ENCODE data around the gene PCDHGA3.
"Not testable (repeated sequence)": the region's sequence is repeated elsewhere in the genome, so short reads cannot be mapped to it uniquely, and the experiment has no call there.

The PCDHGA3 gene

DNA sequence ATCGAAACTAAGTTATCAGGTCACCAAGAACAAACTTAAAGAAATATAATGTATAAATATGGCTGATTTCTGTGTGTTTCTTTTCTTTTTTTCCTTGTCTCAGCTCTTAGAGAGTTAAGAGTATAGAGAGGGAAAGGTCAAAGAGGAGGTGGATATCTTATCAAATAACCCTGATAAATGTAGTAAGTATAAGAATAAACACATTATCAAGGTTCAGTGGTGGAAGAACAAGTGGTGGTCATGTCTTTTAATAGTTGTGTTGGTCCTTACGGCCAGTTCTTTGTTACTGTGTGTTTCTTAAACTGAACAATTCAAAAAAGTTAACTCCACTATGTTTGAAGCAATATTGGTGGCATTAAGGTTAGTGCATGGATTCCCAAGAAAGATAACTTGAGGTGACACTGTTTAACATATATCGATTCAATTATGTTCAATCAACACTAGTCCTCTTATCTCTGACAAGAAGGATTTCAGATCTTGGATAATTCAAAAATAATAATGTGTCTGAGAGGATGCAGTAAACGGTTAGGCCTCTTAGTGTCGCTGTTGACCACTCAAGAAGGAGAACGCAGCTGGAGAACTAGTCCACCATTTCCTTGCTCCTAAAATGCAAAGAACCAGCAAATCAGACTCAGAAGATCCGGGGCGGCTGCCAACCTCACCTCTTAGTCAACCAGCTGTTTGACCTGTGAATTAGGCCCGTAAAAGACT lies at the start of gene PCDHGA3:
TSS of gene PCDHGA3 (plus strand) at position 588 of the 711 bp plus-strand sequence. CDS start 205 bp downstream, outside the sequence.
- DNase-seq, result no peak

DNA sequence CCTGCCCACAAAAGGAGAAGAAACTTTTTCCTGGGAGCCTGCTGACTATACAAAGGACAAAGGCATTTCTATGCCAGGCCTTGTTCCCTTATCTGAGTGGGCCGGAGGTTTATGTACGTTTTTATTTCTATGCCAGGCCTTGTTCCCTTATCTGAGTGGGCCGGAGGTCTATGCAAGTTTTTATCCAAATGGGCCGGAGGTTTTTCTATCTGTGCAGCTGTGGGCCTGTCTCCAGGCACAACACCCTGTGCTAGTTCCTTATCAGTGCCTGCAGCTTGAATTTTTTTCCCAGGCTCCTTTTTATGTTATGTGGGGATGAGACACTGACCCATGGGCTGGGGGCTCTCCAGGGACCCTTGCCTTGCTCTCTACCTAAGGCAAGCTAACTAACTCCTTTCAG lies 45.3 kb upstream of the PCDHGA3 start:
- no peak for DNase-seq

DNA sequence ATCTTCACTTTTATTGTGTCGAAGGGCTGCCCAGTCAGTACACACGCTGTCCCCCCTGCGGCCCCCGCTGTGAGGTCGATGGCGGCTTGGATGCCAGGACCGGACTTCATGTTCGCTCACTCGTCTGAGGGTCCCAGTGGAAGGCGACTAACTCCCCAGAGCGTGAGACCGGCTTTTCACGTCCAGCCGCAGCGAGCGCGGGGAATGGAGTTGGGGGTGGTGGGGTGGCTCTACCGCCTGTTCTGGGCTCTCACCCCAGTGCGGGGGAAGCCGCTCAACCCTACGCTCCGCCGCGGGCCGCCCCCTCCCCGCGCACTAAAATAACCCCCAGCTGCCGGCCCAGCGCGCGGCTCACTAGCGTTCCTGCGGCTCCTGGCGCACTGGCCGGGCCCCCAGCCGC lies 39.9 kb upstream of the PCDHGA3 start, which contains the start of gene SLC25A2:
TSS of gene SLC25A2 (minus strand) at position 294 of the 400 bp plus-strand sequence. CDS start at position 110, 184 bp downstream.
- no peak for DNase-seq

DNA sequence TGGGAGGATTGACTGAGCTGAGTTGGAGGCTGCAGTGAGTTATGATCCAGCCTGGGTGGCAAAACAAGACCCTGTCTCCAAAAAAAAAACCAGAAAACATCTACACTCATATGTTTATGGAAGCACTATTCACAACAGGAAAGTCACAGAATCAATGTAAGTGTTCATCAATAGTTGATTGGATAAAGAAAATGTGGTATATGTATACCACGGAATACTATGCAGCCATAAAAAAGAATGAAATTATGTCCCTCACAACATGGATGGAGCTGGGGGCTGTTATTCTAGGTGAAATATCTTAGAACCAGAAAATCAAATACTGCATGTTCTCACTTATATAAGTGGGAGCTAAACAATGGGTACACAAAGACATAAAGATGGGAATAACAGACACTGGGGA lies 37.0 kb upstream of the PCDHGA3 start:
- no peak for DNase-seq

DNA sequence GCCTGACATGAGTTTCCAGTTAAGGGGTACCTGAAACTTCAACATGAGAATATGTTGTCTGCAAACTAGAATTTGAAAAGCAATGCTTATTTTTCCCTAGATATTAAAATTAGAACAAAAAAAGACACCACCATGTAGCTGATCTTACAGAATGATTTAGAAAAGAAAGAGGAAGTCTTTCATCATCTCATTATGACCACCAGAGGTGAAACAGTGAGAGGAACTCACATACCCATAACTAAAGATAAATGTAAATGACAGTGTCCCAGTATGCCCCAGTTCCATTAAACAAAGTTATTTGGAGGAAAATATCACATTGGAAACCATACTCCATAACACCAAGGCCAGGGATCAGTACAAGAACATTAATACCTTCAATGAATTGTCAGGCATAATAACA lies 29.9 kb upstream of the PCDHGA3 start:
- DNase-seq, result no peak

DNA sequence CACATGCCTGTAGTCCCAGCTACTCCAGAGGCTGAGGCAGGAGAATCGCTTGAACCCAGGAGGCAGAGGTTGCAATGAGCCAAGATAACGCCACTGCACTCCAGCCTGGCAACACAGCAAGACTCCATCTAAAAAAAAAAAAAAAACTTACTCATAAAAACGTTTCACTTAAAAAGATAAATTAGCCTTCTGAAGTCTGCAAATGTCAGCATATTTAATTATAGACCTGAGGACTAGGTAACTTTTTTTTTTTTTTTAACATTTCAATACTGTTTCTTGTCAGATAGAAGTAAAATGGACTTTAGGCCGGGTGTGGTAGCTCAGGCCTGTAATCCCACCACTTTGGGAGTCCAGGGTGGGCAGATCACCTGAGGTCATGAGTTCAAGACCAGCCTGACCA lies 26.7 kb upstream of the PCDHGA3 start:
- not testable (repeated sequence) for DNase-seq

DNA sequence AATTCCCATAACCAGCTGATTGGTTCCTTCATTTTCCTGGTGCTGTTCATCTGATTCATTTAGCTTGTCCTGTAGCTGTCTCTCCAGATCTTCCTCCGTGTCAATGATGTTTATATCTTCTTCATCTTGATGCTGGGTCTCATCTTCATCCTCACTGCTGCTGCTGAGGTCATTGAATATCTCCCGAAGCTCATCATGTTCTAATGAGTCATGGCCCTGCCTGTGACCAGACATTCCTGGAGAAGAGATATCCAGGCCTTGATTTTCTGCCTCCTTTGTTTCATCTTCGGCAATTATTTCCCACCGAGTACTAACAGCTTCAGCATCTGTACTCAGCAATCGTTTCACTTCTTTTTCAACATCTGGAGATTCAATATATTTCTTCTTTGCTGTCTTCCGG lies 24.4 kb upstream of the PCDHGA3 start:
- no peak for DNase-seq

DNA sequence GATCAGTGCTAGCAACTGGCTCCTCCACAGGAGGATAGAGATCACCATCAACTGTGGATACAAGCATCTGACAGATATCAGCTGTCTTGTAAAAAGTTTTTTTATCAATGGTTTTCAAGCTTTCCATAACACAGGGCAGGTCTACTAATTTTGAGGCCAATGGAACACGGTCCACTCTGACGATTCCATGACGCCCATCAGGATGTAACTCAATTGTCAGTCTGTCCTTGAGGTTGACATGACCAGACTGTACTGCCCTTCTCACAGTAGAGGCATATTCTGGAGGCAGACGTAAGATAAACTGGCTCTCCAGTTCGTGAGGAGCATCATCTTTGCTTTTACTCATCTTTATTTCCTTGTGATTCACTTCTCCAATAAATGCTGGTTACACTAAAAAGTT lies 23.9 kb upstream of the PCDHGA3 start:
- no peak for DNase-seq

DNA sequence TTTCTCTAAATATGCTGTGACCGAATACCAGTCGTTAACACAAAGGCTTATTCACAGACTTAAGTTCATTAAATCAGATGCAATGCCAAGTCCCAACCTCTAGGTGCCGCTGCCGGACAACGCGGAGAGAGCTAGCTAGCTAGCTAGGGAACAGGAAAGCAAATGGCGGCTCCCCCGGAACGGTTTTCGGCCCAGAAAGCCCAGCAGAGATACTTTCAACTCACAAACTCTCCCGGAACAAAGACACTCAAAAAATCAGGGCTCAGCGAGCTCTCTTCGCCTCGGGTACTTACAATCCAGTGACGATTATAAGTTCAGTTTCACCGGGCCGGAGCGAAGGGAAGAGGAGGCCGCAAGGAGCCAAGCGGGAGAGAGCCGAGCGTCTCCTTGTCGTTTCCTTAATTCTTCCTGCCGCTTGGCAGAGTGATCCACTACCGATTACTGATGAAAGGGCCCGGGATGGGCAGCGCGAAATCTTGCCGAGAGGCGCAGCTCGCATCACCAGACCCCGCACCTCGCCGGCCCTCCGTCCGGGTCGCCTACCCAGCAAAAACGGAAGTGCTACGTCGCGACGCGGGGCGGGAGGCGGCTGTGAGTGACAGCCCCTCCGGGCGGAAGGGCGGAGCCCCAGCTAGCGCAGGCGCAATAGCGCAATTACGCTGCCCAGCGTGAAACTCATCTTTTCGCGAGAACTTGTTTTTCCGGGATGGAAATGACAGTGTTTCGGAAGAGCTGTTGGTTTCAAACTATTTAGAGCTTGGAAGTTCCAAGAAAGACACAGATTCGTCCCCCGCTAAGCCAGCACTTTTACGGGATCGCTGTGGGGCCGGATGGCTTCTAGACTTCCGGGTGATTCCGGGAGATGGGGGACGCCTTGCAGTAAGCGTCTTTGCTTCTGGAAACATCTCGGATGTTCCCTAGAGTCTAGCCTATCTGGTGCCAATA lies 23.1 kb upstream of the PCDHGA3 start, which contains the start of gene TAF7:
TSS of gene TAF7 (minus strand) at position 560 of the 945 bp plus-strand sequence. CDS start 740 bp downstream, outside the sequence.
- peak; percentile 88 for DNase-seq

DNA sequence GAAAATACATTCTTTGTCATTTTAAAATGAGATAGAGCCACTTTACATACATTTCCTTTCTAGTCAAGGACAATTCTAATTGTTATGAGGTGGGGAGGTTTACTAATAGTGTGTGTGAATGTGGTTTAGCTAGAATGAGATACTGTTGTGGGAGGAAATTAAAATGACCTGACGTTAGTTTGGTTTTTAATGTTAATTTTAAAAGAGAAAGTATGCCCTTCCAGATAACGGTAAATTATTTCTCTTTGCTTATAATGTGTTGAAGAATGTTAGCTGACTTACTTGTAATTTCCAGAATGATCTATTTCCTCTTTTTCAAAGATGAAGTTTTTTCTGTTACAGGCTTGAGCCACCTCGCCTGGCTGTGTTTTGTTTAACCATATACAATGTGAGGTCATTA lies 21.4 kb upstream of the PCDHGA3 start:
- DNase-seq, result no peak

DNA sequence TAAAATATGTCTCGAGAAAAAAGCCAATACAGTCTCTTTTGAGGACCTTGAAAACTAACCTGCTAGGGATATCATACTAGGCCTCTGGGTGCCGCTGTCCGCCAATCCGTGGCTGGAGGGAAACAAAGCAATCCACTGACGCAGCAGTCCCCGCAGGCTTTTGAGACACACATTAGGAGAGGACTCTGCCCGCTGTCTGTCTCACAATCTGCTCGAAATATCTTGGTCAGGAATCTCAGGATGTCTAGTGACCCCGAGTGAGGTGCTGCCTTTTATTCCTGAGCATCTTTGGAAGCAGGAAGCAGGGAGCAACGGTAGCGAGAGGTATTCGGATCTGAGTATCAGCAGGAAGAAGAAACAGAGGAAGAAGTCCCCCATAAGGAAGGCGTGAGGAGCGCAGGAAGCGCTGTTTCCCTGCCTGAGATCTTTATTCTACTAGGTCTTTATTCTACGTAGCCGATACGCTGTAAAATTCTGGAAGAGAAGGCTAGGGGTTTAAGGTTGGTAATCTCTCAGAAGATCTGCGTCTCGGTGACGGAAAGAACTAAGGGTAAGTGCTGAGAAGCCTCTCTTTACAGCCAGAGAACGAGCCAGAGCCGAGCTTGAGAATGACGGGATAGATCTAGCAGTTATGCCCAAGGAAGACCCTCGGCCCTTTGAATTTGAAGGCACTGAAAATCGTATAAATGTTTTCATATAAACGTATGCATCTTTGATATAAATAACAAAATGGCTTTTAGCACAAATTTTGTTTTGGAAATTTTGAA lies 17.4 kb upstream of the PCDHGA3 start:
- peak; percentile 78 for DNase-seq

DNA sequence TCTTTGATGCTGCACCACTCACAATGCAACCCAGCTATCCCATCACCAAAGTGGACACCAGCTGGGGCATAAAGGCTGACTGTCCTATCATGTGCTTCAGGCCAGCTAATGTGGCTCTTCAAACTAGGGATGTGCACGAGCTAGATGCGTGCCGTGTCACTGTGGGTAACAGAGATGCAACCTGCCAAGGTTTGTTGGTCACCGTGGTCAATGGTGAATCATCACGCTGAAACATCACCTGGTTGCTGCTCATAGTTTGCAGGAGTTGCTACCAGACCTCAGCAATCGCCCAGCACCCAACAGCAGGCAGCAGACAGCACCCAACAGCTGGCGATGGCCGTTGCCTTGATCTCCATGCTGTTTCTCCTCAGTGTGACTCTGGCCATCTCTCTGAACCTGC lies 15.4 kb upstream of the PCDHGA3 start:
- DNase-seq, result no peak

DNA sequence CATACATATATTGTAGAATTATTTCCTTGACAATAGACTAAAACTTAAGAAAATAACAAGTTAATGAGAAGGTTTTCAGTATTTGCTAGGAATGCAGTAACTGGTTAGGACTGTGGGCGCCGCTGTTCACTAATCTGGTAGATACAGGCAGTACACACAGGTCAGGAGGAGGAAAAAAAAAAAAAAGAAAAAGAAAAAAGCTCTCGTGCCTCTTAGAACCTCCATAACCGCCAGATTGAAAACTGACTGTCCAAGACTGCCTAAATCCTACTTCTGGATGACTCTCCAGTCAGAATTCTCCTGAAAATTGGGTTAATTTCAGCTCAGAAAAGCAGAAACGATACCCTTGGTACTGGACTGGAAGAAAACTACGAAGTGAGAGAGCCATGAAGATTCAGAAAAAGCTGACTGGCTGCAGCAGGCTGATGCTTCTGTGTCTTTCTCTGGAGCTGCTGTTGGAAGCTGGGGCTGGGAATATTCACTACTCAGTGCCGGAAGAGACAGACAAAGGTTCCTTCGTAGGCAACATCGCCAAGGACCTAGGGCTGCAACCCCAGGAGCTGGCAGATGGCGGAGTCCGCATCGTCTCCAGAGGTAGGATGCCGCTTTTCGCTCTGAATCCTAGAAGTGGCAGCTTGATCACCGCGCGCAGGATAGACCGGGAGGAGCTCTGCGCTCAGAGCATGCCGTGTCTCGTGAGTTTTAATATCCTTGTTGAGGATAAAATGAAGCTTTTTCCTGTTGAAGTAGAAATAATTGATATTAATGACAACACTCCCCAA lies 13.1 kb upstream of the PCDHGA3 start, which contains the start of gene PCDHGA1:
TSS of gene PCDHGA1 (plus strand) at position 216 of the 782 bp plus-strand sequence.
- DNase-seq, result peak; percentile 51

DNA sequence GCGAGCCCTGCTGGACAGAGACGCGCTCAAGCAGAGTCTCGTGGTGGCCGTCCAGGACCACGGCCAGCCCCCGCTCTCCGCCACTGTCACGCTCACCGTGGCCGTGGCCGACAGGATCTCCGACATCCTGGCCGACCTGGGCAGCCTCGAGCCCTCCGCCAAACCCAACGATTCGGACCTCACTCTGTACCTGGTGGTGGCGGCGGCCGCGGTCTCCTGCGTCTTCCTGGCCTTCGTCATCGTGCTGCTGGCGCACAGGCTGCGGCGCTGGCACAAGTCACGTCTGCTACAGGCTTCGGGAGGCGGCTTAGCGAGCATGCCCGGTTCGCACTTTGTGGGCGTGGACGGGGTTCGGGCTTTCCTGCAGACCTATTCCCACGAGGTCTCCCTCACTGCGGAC lies 11.1 kb upstream of the PCDHGA3 start:
- not testable (repeated sequence) for DNase-seq

DNA sequence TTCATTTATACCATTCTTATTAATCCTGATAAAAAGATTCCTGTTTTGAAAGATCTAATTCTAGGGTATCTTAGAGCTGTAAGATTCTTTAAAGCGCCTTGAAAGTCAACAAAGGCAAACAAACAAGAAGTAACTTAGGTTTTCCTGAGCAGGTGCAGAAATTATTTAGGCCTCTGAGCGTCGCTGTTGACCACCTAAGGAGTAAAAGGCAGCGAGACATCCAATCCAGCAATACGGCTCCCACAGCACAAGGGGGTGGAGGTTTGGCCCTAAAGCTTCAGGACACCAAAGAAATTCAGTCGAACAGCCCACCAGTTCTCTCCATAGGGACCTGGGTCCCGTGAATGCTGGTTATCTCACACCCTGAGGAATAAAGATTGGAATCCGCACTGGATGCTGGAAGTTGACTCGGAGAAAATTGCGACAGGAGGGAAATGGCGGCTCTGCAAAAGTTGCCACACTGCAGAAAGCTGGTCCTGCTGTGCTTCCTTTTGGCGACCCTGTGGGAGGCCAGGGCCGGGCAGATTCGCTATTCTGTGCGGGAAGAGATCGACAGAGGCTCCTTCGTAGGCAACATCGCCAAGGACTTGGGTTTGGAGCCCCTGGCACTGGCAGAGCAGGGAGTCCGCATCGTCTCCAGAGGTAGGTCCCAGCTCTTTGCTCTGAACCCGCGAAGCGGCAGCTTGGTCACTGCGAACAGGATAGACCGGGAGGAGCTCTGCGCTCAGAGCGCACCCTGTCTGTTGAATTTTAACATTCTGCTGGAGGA lies 4.9 kb upstream of the PCDHGA3 start, which contains the start of gene PCDHGA2:
TSS of gene PCDHGA2 (plus strand) at position 223 of the 769 bp plus-strand sequence.
- peak; percentile 32 for DNase-seq

DNA sequence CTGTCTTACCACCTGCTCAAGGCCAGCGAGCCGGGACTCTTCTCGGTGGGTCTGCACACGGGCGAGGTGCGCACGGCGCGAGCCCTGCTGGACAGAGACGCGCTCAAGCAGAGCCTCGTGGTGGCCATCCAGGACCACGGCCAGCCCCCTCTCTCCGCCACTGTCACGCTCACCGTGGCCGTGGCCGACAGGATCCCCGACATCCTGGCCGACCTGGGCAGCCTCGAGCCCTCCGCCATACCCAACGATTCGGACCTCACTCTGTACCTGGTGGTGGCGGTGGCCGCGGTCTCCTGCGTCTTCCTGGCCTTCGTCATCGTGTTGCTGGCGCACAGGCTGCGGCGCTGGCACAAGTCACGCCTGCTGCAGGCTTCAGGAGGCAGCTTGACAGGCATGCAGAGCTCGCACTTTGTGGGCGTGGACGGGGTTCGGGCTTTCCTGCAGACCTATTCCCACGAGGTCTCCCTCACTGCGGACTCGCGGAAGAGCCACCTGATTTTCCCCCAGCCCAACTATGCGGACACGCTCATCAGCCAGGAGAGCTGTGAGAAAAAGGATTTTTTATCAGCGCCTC lies 2.8 kb upstream of the PCDHGA3 start:
- DNase-seq, result not testable (repeated sequence)

DNA sequence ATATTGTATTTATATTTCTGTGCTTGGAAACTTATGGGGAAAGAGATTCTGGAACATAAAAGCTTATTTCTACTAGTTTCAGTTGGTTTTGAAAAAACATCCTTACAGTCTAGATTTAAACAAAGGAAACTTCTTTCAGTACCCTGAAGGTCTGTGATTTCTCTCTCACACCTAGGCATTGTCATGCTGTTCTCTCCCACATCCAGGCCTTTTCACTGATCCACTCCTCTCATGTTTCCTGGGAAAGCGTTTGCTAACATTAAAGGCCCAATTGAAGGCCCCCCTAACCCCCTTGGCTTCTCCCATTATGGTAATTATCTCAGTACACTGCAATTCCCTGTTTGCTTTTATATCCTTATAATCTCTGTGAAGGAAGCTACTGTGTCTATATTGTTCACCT lies 856 bp upstream of the PCDHGA3 start:
- DNase-seq, result no peak

DNA sequence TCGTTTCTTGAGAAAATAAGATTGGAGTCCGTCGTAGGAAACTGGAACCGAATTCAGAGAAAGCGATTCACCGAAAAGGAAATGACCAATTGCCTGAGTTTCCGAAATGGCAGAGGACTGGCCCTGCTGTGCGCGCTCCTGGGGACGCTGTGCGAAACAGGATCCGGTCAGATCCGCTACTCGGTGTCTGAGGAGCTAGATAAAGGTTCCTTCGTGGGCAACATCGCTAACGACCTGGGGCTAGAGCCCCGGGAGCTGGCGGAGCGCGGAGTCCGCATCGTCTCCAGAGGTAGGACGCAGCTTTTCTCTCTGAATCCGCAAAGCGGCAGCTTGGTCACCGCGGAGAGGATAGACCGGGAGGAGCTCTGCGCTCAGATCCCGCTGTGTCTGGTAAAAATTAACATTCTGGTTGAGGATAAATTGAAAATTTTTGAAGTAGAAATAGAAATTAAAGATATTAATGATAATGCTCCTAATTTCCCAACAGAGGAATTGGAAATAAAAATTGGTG lies 379 bp downstream of the PCDHGA3 start:
- no peak for DNase-seq

DNA sequence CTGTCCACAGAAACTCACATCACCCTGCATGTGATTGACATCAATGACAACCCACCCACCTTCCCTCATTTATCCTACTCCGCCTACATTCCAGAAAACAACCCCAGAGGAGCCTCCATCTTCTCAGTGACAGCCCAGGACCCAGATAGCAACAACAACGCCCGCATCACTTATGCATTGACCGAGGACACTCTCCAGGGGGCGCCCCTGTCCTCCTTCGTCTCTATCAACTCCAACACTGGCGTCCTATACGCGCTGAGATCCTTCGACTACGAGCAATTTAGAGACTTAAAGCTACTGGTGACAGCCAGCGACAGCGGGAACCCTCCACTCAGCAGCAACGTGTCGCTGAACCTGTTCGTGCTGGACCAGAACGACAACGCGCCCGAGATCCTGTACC lies 1.7 kb downstream of the PCDHGA3 start:
- DNase-seq, result no peak

DNA sequence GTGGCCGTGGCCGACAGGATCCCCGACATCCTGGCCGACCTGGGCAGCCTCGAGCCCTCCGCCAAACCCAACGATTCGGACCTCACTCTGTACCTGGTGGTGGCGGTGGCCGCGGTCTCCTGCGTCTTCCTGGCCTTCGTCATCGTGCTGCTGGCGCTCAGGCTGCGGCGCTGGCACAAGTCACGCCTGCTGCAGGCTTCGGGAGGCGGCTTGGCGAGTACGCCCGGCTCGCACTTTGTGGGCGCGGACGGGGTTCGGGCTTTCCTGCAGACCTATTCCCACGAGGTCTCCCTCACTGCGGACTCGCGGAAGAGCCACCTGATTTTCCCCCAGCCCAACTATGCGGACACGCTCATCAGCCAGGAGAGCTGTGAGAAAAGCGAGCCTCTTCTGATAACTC lies 2.4 kb downstream of the PCDHGA3 start:
- DNase-seq, result not testable (repeated sequence)
